Astrocyte of the spinal cord (primary cell): ENCODE measurements around the gene PLEKHM2.

ENCODE experiments used
- DNase-seq: peaks from one replicate; pipeline ENCODE4 v3.0.0; 2011; ENCODE audit warnings: low read depth, low spot score
- H3K4me3 ChIP-seq: 2 replicates; pipeline ENCODE4 v1.5.1; 2011; ENCODE audit warnings: low read depth, mild to moderate bottlenecking, low read length, moderate library complexity
- CTCF ChIP-seq: IDR thresholded peaks from 2 replicates; pipeline ENCODE4 v1.5.1; 2012; ENCODE audit warnings: low read depth, mild to moderate bottlenecking, low read length, inconsistent platforms
- in situ Hi-C: cut with HindIII; loops from 2 replicates; pipeline ENCODE4 v1.10.0; 2017; ENCODE audit warnings: low sequenced_read_pairs

Gene PLEKHM2

DNA sequence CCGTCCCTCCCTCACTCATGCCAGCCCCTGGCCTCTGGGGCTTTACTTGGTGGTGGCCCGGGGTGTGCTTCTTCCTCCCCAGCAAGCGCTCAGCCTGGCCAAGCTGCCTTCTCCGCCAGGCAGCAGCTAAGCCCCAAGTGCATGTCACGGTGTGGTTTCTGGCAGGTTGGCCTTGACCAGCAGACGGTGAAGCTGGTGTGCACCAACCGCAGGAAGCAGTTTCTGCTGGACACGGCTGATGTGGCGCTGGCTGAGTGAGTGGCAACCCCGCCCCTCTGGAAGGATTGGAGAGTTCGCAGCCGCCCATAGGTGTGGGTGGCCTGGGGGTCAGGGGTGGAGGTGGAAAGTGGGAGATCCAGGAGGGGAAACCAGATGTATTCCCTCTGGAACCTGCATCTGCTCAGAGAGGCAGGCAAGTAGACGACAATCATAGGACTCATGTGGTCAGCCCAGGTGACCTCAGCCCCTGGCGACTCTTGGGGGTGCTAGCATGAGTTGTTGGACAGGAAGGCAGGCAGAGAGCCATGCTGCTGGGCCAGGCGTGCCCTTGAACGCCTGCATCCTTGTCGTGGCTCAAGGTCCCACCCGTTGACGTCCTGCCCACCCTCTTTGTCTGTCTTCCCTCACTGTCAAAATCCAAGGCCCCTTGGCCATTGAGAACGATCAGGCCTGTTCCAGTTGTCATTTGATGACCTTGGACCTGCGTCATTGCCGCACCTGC, 45.0 kb downstream of the PLEKHM2 start:
- H3K4me3 ChIP-seq: no peak overlapping the region
- no peak for TF ChIP-seq CTCF
- no peak for DNase-seq
- in situ Hi-C loops: no loop called here

DNA sequence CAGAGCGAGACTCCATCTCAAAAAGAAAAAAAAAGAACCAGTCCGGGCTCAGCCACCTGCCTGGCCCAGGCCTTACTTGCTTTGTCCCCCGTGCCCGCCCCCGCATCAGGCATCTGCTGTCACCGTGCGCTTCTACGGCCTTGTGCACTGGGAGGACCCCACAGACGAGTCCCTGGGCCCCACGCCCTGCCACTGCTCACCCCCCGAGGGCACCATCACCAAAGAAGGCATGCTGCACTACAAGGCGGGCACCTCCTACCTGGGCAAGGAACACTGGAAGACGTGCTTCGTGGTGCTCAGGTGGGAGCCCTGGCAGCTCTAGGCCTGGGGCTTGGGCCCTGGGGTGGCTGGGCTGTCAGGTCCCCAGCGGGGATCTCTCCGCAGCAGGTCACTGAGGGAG, 46.3 kb downstream of the PLEKHM2 start:
- in situ Hi-C loops: no loop called here
- DNase-seq: no peak
- no peak overlapping the region for H3K4me3 ChIP-seq
- no peak for TF ChIP-seq CTCF

GRCh38 chr1:15730936-15731335, 46.8 kb downstream of the PLEKHM2 start:
- in situ Hi-C loops: no loop called here
- DNase-seq: no peak
- no peak for TF ChIP-seq CTCF
- H3K4me3 ChIP-seq: no peak overlapping the region

DNA sequence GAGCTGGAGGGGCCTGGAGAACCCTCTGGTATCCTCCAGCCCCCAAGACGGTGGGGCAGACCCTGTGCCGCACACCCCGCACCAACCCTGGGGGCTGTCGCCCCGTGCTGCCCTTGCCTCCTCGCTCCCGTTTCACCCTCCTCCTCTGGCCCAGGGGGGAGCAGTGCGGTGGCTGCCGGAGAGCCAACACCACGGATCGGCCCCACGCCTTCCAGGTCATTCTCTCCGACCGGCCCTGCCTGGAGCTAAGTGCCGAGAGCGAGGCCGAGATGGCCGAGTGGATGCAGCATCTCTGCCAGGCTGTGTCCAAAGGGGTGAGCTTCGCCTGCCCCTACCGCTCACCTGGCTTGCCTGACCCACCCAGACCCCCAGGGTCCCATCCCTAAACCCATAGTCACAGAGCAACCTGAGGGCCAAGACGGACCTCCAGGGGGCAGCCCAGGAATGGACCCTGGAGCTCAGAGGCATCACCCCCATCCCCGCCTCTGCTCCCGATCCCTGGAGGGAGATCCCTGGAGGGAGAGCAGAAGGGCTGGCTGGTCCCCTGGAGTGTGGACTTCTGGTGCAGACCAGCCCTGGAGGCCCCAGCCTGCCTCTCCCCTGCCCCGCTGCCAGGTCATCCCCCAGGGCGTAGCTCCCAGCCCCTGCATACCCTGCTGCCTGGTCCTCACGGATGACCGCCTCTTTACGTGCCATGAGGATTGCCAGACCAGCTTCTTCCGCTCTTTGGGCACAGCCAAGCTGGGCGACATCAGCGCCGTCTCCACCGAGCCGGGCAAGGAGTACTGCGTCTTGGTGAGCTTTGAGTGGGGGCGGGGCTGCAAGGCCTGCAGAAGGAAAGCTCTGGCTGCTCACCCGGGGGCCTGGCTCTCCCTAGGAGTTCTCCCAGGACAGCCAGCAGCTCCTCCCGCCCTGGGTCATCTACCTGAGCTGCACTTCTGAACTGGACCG, 47.9 kb downstream of the PLEKHM2 start:
- no peak for DNase-seq
- in situ Hi-C loops: no loop called here
- no peak overlapping the region for H3K4me3 ChIP-seq
- no peak for TF ChIP-seq CTCF

- in situ Hi-C loops: no loop called here
- TF ChIP-seq CTCF: no peak
- no peak for DNase-seq
- no peak overlapping the region for H3K4me3 ChIP-seq
These were observed 48.6 kb downstream of the PLEKHM2 start for GRCh38 chr1:15732686-15733081.

GRCh38 chr1:15733218-15733725, 49.2 kb downstream of the PLEKHM2 start:
- no peak overlapping the region for H3K4me3 ChIP-seq
- in situ Hi-C loops: no loop called here
- no peak for TF ChIP-seq CTCF
- DNase-seq: no peak
